Measurements from ENCODE around the gene CRIP1.

The CRIP1 gene

GRCh38 chr14:105503935-105504692 lies 17.4 kb downstream of the CRIP1 start:
- DNase-seq (ENCODE audit: low read depth, low spot score) = no peak

- DNase-seq (ENCODE audit: low read depth, low spot score) = no peak
These were observed 18.4 kb downstream of the CRIP1 start for GRCh38 chr14:105505101-105505500.

GRCh38 chr14:105507247-105507646 lies 20.6 kb downstream of the CRIP1 start:
- DNase-seq (ENCODE audit: low read depth, low spot score) = no peak

GRCh38 chr14:105508069-105508468 lies 21.4 kb downstream of the CRIP1 start:
- no peak for DNase-seq (ENCODE audit: low read depth, low spot score)

- DNase-seq (ENCODE audit: low read depth, low spot score) = no peak
These were observed 21.9 kb downstream of the CRIP1 start for GRCh38 chr14:105508601-105509000.

GRCh38 chr14:105517096-105517495 lies 30.4 kb downstream of the CRIP1 start:
- DNase-seq (ENCODE audit: low read depth, low spot score) = no peak

GRCh38 chr14:105519946-105520698 lies 33.4 kb downstream of the CRIP1 start:
- no peak for DNase-seq (ENCODE audit: low read depth, low spot score)

GRCh38 chr14:105525326-105525725 lies 38.6 kb downstream of the CRIP1 start:
- DNase-seq (ENCODE audit: low read depth, low spot score) = no peak

- no peak for DNase-seq (ENCODE audit: low read depth, low spot score)
These were observed 39.4 kb downstream of the CRIP1 start, which contains the start of gene TMEM121 for GRCh38 chr14:105525861-105526775. Gene TMEM121, plus strand, starts transcription at chr14:105526583. Its CDS starts 2,252 bp downstream, at chr14:105528835.

- DNase-seq (ENCODE audit: low read depth, low spot score) = no peak
These were observed 40.2 kb downstream of the CRIP1 start for GRCh38 chr14:105526776-105527380.

- no peak for DNase-seq (ENCODE audit: low read depth, low spot score)
These were observed 40.7 kb downstream of the CRIP1 start for GRCh38 chr14:105527381-105527825.

GRCh38 chr14:105527826-105528585 lies 41.3 kb downstream of the CRIP1 start:
- peak; percentile 61 for DNase-seq (ENCODE audit: low read depth, low spot score)

- peak; percentile 32 for DNase-seq (ENCODE audit: low read depth, low spot score)
These were observed 42.1 kb downstream of the CRIP1 start for GRCh38 chr14:105528586-105529318.

GRCh38 chr14:105529319-105529568 lies 42.6 kb downstream of the CRIP1 start:
- DNase-seq (ENCODE audit: low read depth, low spot score) = no peak

- no peak for DNase-seq (ENCODE audit: low read depth, low spot score)
These were observed 43.0 kb downstream of the CRIP1 start for GRCh38 chr14:105529569-105530284.

- DNase-seq (ENCODE audit: low read depth, low spot score) = no peak
These were observed 43.8 kb downstream of the CRIP1 start for GRCh38 chr14:105530285-105531087.

GRCh38 chr14:105531088-105531893 lies 44.6 kb downstream of the CRIP1 start:
- no peak for DNase-seq (ENCODE audit: low read depth, low spot score)
